BLaER1 (cell line): Measurements from ENCODE around the gene PPP2R5B.

ENCODE experiments used
- H3K27ac ChIP-seq: shearing (Covaris generic); formaldehyde crosslinking; 2 replicates; pipeline ENCODE4 v1.8.1; 2022
- H3K27me3 ChIP-seq: shearing (Covaris generic); formaldehyde crosslinking; 2 replicates; pipeline ENCODE4 v1.8.1; 2022
- H3K36me3 ChIP-seq: shearing (Covaris generic); formaldehyde crosslinking; 2 replicates; pipeline ENCODE4 v1.8.1; 2022
- H3K4me1 ChIP-seq: shearing (Covaris generic); formaldehyde crosslinking; 2 replicates; pipeline ENCODE4 v1.8.1; 2022
- H3K4me2 ChIP-seq: shearing (Covaris generic); formaldehyde crosslinking; 2 replicates; pipeline ENCODE4 v1.8.1; 2022
- H3K4me3 ChIP-seq: shearing (Covaris generic); formaldehyde crosslinking; 2 replicates; pipeline ENCODE4 v1.8.1; 2022
- H3K9ac ChIP-seq: shearing (Covaris generic); formaldehyde crosslinking; 2 replicates; pipeline ENCODE4 v1.8.1; 2022
- H3K9me3 ChIP-seq: shearing (Covaris generic); formaldehyde crosslinking; 2 replicates; pipeline ENCODE4 v1.8.1; 2022
- H4K20me1 ChIP-seq: shearing (Covaris generic); formaldehyde crosslinking; 2 replicates; pipeline ENCODE4 v1.8.1; 2022
- Cebpa-rat ChIP-seq: shearing (Covaris generic); IDR thresholded peaks from 2 replicates; pipeline ENCODE4 v1.8.1; 2022

The PPP2R5B gene

DNA sequence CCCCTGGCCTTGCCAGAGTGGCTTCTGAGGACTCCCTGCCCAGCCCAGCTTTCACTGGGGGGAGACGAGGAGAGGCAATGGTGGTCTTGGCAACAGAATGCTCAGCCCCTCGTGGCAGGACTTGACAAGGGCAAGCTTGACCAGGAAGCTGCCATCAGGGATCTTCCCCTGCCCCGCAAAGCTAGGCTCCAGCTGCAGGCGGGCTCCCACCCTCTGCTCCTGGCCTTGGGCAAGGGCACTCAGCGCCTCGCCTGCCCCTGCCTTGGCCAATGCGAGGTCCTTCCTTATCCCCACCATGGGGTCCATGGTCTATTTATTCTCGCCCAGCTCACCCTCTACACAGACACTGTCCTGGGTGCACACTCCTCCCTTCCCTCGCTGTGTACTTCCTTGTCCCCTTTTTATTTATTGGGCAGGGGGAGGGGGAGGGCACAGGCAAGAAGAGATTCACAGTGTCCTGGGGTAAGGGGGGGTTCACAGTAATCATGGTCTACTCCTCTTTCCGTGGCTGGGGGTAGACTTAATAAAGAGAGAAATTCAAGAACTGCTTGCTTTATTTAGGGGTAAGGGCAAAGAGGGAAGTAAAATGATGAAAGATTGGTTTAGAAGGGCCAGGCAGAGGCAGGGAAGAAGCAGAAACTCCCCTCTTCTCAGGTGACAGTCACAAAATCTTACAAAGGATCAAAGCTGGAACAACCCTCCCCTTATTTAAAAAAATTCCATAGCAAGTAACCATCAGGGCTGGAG, 9.6 kb downstream of the PPP2R5B start:
- Histone ChIP-seq H3K4me1 (peaks cover 6% of the 10 kb centered on the region; the same call in 1 of the 2 replicates), H3K4me2 (no peak overlapping the region), H3K9ac (no peak overlapping the region)

DNA sequence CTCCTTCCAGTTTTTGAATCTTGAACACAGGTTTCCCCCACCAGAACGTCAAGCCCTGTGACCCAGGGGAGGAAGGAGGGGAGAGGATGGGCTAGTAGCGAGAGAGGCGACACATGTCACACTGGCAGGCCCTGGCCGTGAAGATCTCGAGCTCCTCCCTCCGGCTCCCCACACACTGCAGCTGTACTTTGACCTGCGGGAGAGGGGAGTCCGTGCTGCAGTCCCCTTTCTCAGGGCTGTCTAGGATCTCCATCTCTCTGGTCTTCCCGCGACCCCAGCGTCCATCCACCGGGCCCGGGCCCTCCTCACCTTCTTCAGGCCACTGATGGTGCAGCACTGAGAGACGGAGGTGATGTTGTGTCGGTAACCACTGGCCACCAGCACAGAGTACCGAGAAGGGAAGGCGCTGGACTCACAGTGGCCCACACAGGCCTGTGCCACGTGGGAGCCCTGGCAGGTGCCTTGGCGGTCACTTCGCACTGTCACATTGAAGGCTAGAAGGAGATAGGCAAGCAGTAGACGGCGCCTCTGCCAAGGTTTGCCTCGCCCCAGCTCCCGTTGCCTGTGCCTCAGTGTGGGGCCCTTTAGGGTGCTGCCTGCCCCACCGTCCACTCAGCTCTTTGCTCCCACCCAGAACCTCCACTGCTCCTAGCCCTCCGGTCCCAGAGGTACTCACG, 10.3 kb downstream of the PPP2R5B start:
- no peak overlapping the region for H3K27ac ChIP-seq
- TF ChIP-seq Cebpa-rat, result no peak
- no peak overlapping the region for H3K4me2 ChIP-seq
- H3K9me3 ChIP-seq, result no peaks in the 10 kb centered on the region
- peaks cover 6% of the 10 kb centered on the region; the same call in 1 of the 2 replicates for H3K4me1 ChIP-seq
- H3K27me3 ChIP-seq, result no peaks in the 10 kb centered on the region
- no peak overlapping the region for H3K4me3 ChIP-seq
- peaks cover 51% of the 10 kb centered on the region for H3K36me3 ChIP-seq
- no peaks in the 10 kb centered on the region for H4K20me1 ChIP-seq
- no peak overlapping the region for H3K9ac ChIP-seq

More for the DNA sequence above, 9.6 kb downstream of the PPP2R5B start:
- Histone ChIP-seq H3K36me3 (peaks cover 58% of the 10 kb centered on the region), H3K9me3 (no peaks in the 10 kb centered on the region), H3K27ac (no peak overlapping the region), H4K20me1 (no peaks in the 10 kb centered on the region), H3K27me3 (no peaks in the 10 kb centered on the region), H3K4me3 (no peak overlapping the region)
- no peak for TF ChIP-seq Cebpa-rat

DNA sequence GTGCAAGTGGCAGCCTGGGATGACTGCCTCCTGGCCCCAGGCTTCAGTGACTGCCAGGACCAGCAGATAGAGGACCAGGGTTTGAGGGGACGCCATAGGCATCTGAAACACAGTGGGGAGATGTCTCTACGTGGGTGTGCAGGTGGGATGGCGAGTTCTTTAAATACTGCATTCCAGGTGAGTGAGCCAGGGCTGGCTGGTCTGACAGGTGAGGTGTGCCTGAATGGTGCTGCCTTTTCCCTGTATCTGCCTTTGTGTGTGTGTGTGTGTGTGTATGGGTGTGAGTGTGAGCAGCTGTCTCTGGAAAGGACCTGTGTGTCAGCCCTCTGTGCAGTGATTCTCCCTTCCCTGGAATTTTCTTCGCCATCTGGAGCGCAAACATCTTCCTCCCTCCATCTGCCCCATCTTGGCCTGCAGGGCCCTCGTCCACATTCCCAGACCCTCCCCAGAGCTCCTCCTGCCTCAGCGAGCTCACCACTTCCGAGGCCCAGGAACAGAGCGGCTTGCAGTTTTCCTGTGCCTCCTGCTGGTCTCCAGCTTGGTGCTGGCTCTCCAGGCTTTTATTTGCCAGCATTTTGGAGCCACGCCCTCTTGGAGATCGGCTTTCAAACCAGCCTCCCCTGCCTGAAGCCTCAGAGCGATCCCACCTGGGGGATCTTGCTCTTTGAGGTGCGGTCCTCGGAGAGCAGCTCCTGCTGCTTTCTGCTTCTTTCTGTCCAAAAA, 11.0 kb downstream of the PPP2R5B start, which contains the start of gene GPHA2:
Gene GPHA2, minus strand, starts transcription at position 535 of the 723 bp plus-strand sequence. Its CDS starts 433 bp downstream, at position 102.
- Histone ChIP-seq H3K4me2 (no peak within 1 kb of the TSS), H3K36me3 (peaks cover 45% of the 10 kb centered on the region), H3K9ac (no peak within 1 kb of the TSS), H3K27me3 (no peaks in the 10 kb centered on the region), H3K9me3 (no peaks in the 10 kb centered on the region), H3K27ac (no peak within 1 kb of the TSS), H3K4me1 (peaks cover 6% of the 10 kb centered on the region; the same call in 1 of the 2 replicates), H3K4me3 (no peak within 1 kb of the TSS), H4K20me1 (no peaks in the 10 kb centered on the region)
- TF ChIP-seq Cebpa-rat, result no peak

DNA sequence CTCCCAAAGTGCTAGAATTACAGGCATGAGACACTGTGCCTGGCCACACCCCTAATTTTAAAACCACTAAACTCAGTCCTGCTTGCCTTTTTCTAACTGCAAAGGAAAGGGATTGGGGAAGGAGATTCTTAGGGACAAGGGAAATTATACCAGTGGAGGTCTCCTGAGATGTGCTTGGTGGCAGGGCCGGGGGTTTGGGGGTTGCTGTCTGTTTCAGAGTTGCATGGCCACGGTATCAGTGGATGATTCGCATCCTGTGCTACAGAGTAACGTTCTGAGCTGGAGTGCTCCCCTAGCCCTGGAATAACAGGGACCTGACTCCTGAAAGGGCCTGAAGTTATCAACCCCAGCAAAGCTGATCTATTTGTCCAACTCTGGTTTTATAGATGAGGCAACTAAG, 12.1 kb downstream of the PPP2R5B start:
- Histone ChIP-seq H3K27ac (no peak overlapping the region), H3K4me1 (peaks cover 6% of the 10 kb centered on the region; the same call in 1 of the 2 replicates), H4K20me1 (no peaks in the 10 kb centered on the region), H3K9me3 (no peaks in the 10 kb centered on the region), H3K27me3 (no peaks in the 10 kb centered on the region), H3K4me2 (no peak overlapping the region), H3K9ac (no peak overlapping the region), H3K36me3 (peaks cover 35% of the 10 kb centered on the region), H3K4me3 (no peak overlapping the region)
- TF ChIP-seq Cebpa-rat, result no peak

DNA sequence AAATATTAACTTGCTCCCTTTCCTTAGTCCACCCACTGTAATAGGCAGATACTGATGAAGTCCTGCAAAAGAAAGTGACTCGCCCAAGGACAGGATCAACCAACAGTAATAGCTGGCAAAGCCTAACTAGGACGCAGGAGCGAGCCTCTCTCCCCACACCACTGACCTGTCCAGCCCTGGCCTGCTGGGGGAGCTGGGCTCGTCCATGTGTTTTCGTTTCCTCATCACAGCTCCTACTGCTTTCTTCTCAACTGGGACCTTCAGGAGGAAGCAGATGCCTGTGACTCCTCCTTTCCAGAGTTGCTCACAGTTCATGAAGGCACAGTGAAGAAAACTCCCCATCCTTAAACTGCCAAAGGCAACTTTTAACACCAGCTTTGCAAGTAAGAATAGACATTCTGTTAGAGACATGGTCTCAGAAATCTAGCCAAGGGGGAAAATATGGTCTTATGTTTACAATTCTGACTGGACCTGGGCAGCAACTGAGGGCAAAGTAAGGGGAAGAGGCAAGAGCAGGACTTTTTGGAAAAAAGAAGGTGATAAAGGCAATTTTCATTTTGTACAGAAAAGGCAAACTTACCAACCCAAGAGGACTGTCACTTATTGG, 22.8 kb downstream of the PPP2R5B start:
- Histone ChIP-seq H3K36me3 (no peaks in the 10 kb centered on the region), H3K4me3 (no peak overlapping the region), H3K4me2 (no peak overlapping the region), H3K27me3 (no peaks in the 10 kb centered on the region), H4K20me1 (no peaks in the 10 kb centered on the region), H3K4me1 (no peaks in the 10 kb centered on the region), H3K27ac (no peak overlapping the region), H3K9me3 (no peaks in the 10 kb centered on the region), H3K9ac (no peak overlapping the region)
- no peak for TF ChIP-seq Cebpa-rat

DNA sequence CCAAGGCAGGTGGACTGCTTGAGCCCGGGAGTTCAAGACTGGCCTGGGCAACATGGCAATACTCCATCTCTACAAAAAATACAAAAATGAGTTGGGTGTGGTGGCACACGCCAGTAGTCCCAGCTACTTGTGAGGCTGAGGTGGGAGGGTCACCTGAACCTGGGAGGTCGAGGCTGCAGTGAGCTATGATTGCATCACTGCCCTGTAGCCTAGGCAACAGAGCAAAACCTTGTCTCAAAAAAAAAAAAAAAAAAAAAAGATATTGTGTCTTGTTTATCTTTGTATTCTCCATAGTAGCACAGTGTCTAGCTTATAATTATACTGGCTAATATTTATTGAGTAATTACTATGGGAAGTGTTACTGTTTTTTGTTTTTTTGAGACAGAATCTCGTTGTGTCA, 27.0 kb downstream of the PPP2R5B start:
- H3K27me3 ChIP-seq, result no peaks in the 10 kb centered on the region

DNA sequence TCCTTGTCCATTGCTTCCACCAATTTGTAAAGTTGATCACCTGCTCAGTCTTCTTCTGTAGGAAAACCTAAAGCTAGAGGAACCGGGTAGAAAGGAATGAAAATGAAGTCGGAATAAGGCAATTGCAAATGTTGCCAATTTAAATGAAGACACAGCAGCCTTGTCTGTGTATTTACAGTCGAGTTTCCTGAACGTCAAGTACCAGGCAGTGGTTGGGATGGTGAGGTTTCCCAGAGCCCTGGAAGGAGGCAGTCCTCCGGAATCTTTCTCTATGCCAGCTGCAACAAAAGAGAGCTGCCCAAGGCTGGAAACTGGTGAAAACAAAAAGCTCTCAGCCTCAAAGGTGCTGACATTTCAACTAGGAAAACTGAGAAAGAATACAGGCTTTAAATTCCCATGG, 29.7 kb downstream of the PPP2R5B start:
- Histone ChIP-seq H3K4me1 (no peaks in the 10 kb centered on the region), H3K27ac (no peak overlapping the region), H3K36me3 (no peaks in the 10 kb centered on the region), H3K27me3 (no peaks in the 10 kb centered on the region), H3K9me3 (no peaks in the 10 kb centered on the region), H3K9ac (no peak overlapping the region), H3K4me3 (no peak overlapping the region), H3K4me2 (no peak overlapping the region), H4K20me1 (no peaks in the 10 kb centered on the region)
- no peak for TF ChIP-seq Cebpa-rat

More for the DNA sequence above, 27.0 kb downstream of the PPP2R5B start:
- no peak overlapping the region for H3K4me3 ChIP-seq
- H4K20me1 ChIP-seq, result no peaks in the 10 kb centered on the region
- H3K27ac ChIP-seq, result no peak overlapping the region
- no peaks in the 10 kb centered on the region for H3K36me3 ChIP-seq
- no peak for TF ChIP-seq Cebpa-rat
- H3K9ac ChIP-seq, result no peak overlapping the region
- H3K9me3 ChIP-seq, result no peaks in the 10 kb centered on the region
- H3K4me1 ChIP-seq, result no peaks in the 10 kb centered on the region
- H3K4me2 ChIP-seq, result no peak overlapping the region

DNA sequence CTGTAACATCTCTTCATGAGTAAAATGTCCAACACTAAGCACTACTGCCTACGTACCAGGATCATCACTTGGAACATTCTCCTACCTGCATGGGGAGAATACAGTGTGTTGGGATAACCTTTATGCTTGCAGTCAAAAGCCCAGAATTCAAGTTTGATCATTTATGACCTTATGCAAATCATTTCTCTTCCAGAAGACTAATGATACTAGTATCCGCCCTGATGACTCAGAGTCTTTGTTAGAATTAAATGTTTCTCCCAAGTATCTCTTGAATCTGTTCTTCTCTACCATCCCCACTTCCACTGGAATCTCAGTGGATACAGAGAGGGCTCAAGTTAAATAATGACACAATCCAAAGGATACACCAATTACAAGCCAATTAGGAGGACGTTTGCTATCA, 35.0 kb downstream of the PPP2R5B start:
- no peaks in the 10 kb centered on the region for H3K27me3 ChIP-seq
- H3K36me3 ChIP-seq, result no peaks in the 10 kb centered on the region
- no peaks in the 10 kb centered on the region for H4K20me1 ChIP-seq
- no peak overlapping the region for H3K27ac ChIP-seq
- no peaks in the 10 kb centered on the region for H3K9me3 ChIP-seq
- H3K4me1 ChIP-seq, result peaks cover 6% of the 10 kb centered on the region
- no peak for TF ChIP-seq Cebpa-rat
- no peak overlapping the region for H3K4me2 ChIP-seq
- no peak overlapping the region for H3K4me3 ChIP-seq
- H3K9ac ChIP-seq, result no peak overlapping the region

DNA sequence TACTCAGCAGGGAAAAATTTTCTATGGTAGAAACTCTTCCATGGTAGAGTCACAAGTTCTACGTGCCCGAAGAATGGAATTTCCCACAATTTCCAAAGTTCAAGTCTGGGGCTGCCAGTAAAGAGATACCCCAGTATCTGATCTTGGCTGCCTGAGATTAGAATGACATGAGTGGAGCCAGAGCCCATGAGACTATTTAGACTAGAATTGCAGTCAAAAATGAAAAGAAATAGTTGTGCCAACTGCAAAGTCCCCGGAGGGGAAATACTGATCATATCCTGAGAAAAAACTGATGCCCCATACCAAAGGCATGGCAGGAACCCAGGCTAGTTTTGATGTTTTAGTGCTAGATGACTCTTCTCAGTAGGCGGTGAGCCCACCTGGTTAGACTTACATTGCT, 36.2 kb downstream of the PPP2R5B start:
- Histone ChIP-seq H3K9me3 (no peaks in the 10 kb centered on the region), H3K4me1 (peaks cover 6% of the 10 kb centered on the region)
- no peak for TF ChIP-seq Cebpa-rat

More for the DNA sequence above, 36.2 kb downstream of the PPP2R5B start:
- Histone ChIP-seq H3K4me2 (no peak overlapping the region), H3K9ac (no peak overlapping the region), H3K27ac (no peak overlapping the region), H3K27me3 (no peaks in the 10 kb centered on the region), H4K20me1 (no peaks in the 10 kb centered on the region), H3K36me3 (no peaks in the 10 kb centered on the region), H3K4me3 (no peak overlapping the region)
